Endometrial microvascular endothelial cells (primary cell): ENCODE measurements around the gene SV2B. TPM values are rescaled to one million over a fixed set of nuclear protein-coding genes. Genes with fewer than 3 reads are reported as not detected.

ENCODE experiments used
- in situ Hi-C: cut with HindIII; loops from 2 replicates; pipeline ENCODE4 v1.10.0; 2017; ENCODE audit warnings: low sequenced_read_pairs, low pct_unique_long_range_greater_than_20kb; ENCODE audit errors: inconsistent ontology term
- total RNA-seq: library from RNA; depleted of rRNA; stranded (reverse); fragments of >200 nt; gene quantifications from one replicate; pipeline ENCODE4 v1.2.3, GENCODE V29; 2015; ENCODE audit errors: inconsistent ontology term

The SV2B gene
- total RNA-seq, 1 donor from 2014 or later: not detected

GRCh38 chr15:91214675-91215590 lies 114.9 kb downstream of the SV2B start:
- in situ Hi-C loops: no loop called here

- in situ Hi-C loops: no loop called here
Observed at GRCh38 chr15:91216000-91216399, 115.9 kb downstream of the SV2B start.

- in situ Hi-C loops: no loop called here
Observed at GRCh38 chr15:91219206-91219605, 119.1 kb downstream of the SV2B start.

DNA sequence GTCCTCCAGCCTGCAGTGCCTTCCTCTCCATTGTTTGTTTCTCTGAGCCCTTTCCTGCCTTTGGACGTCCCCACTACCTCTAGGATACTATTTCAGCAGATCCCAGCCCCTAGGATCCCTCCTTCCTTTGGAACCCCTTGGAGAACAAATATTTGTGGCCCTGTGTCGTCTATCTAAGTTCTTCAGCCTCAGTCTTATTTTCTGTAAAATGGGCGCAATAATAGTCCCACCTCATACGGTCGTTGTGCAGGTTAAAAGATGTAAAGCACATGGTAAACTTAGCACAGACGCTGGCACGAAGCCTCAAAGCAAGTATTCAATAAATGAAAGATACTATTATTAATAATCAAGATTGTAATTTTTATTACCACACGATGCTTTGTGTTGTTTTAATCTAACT lies 122.0 kb downstream of the SV2B start:
- in situ Hi-C loops: no loop called here

- in situ Hi-C loops: no loop called here
Observed at GRCh38 chr15:91223863-91224262, 123.8 kb downstream of the SV2B start.

DNA sequence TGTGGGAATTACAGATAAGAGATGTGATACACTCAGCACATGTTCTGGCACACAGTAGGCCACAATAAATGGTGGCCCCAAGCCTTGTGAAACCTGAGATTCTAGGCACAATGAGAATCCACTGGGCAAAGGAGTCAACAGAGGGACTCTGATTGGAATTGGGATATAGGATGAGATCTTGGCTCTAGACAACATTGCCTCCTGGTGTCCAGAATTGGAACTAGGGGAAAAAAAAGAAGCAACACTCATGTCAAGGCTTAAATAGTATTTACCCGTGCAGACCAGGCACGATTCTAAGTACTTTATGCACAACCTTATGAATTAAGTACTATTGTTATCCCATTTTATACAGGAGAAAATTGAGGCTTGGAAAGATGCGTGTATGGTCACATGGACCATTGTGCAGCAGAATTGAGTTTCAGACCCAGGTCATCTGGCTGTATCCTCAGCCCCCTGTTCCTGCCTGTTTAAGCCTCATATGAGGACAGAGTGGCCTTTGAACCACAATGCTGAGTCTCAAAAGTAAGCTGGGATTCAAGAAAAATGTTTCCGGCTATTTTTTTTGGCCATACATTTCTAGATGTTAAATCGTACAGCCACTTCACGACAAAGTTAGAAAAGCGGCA lies 124.8 kb downstream of the SV2B start:
- in situ Hi-C loops: no loop called here

DNA sequence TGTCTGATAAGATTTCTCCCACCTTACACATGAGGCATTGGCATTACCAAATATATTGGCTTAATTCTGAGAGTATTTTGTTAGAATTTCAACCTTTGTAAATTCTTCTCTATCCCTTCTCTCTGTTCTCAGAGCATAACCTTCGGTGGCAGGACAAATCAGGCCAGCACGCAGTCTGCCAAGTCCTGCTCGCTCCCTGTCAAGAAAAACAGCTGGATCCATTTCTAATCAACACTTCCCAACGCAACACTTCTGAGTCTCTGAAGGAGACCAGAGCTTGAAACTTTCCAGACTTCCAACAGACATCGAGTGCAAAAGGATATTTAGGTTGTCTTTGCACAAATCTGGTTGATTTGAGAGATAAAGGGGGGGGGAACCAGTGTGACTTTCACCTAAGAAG lies 125.7 kb downstream of the SV2B start:
- in situ Hi-C loops: no loop called here

GRCh38 chr15:91227117-91227516 lies 127.1 kb downstream of the SV2B start:
- in situ Hi-C loops: no loop called here

DNA sequence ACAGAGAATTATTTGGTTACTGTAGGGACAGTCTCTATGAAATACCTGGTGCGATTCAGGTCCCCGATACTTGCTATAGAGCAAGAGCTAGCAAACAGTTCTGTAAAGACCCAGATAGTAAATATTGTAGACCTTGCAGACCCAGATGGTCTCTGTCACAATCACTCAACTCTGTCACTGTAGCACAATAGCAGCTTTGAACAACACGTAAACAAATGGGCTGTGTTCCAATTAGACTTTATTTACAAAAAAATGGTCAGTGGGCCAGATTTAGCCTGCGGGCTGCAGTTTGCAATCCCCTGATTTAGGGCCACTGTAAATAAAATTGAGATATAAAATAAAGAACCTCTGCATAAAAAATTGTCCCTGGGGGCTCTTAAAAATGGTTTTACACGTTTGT lies 127.7 kb downstream of the SV2B start:
- in situ Hi-C loops: no loop called here

DNA sequence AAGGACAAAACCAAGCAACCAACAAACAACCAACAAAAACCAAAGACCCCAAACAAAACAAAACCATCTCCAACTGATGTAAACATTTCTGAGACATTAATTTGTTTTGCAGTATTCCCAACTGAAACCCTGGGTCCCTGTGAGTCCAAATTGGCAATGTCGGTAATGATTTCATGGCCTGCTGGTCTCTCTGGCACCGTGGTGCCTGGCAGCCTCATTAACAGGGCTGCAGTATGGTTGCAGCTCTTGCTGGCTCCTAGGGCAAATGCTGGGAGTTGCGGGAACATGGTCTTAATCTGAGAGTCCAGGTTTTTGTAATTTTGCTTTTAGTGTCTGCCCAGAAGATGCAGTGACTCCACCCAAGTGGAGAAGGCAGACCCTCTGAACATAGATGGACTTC lies 128.3 kb downstream of the SV2B start:
- in situ Hi-C loops: no loop called here

- in situ Hi-C loops: no loop called here
Observed at GRCh38 chr15:91228890-91229289, 128.8 kb downstream of the SV2B start.

- in situ Hi-C loops: no loop called here
Observed at GRCh38 chr15:91231703-91232102, 131.6 kb downstream of the SV2B start.

DNA sequence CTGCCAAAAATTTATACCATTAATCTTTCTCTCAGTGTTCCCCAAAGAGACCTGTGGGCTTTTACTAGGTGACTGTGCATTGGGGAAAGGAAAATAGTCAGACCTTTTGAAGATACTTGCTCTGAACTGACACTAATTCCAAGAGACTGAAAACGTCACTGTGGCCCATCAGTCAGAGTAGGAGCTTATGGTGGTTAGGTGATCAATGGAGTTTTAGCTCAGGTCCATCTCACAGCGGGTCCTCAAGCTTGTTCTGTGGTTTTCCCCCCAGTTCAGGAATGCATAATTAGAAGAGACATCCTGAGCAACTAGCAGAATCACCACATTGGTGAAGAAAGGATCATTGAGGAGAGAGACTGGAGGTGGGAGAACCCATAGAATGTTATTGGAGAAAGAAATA lies 134.7 kb downstream of the SV2B start:
- in situ Hi-C loops: no loop called here

- in situ Hi-C loops: no loop called here
Observed at GRCh38 chr15:91235376-91235775, 135.3 kb downstream of the SV2B start.

DNA sequence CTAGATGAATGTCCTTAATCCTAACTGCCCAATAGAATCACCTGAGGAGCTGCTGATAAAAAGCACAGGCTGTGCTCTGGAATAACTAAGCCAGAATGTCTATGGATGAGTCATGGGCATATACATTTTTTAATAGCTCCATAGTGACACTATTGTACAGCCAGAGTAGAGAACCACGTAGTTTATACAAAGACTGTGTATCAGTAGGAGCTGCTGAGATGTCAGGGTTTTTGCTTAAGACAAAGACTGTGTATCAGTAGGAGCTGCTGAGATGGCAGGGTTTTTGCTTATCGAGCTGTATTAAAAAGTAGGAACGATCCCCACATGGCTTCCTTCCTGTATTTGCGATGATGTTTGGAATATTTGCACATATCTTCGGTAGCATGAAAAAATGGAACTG lies 137.4 kb downstream of the SV2B start:
- in situ Hi-C loops: no loop called here

GRCh38 chr15:91238644-91239425 lies 138.8 kb downstream of the SV2B start:
- in situ Hi-C loops: no loop called here

- in situ Hi-C loops: no loop called here
Observed at GRCh38 chr15:91243826-91244225, 143.8 kb downstream of the SV2B start.

DNA sequence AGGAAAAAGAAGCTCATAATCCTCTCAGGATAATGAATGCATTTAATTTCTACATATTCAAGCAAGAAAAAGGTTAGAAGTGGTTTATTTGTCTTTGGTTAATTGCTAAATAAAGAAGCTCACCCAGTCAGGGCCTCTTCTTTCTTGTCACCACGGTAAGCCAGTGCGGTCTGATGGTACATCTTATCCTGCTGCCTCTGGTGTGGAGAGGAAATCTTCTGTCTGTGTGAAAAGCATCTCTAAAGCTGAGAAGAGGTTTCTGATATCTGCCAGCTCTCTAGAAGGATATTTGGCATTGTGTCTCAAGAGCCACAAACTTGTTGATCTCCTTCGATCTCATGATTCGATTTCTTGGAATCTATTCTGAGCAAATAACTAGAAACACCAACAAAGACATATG lies 144.9 kb downstream of the SV2B start:
- in situ Hi-C loops: no loop called here

DNA sequence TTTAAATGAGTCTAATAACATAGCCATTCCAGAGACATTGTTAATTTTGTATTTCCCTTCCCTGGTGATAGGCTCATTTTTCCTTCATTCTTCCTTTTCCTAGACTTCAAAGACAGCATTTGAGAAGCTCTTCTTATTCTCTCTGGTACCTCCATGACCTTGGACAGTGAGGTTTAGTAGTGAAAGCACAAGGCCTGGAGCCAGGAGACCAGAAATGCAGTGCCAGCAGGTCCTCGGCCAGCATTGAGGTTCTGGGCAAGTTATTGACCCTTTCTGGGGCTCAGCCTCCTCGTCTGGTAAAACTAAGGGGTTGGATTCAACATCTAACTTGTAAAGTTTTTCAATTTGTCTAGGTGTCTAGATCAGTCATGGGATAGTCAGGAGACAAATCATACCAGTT lies 146.9 kb downstream of the SV2B start:
- in situ Hi-C loops: no loop called here

GRCh38 chr15:91249591-91249990 lies 149.5 kb downstream of the SV2B start:
- in situ Hi-C loops: no loop called here
